ENCODE data around the gene USP30.
"Not testable (repeated sequence)": the region's sequence is repeated elsewhere in the genome, so short reads cannot be mapped to it uniquely, and the experiment has no call there.

USP30 gene

DNA sequence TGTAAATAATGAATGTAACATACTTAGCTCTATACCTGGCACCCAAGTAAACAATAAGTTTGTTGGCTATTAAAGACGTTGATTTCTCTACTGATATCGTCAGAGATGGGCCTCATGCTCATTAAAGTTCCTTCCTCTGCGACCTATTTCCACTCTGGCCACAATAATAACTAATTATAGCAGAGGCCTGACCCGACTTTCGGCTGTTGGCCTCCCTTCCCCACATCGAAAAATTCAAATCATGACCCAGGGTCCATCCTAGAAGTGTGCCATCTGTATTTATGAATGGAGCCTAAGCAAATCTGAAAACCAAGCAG, 321 bp upstream of the USP30 start:
- no peak for DNase-seq (ENCODE audit: low read depth)

DNA sequence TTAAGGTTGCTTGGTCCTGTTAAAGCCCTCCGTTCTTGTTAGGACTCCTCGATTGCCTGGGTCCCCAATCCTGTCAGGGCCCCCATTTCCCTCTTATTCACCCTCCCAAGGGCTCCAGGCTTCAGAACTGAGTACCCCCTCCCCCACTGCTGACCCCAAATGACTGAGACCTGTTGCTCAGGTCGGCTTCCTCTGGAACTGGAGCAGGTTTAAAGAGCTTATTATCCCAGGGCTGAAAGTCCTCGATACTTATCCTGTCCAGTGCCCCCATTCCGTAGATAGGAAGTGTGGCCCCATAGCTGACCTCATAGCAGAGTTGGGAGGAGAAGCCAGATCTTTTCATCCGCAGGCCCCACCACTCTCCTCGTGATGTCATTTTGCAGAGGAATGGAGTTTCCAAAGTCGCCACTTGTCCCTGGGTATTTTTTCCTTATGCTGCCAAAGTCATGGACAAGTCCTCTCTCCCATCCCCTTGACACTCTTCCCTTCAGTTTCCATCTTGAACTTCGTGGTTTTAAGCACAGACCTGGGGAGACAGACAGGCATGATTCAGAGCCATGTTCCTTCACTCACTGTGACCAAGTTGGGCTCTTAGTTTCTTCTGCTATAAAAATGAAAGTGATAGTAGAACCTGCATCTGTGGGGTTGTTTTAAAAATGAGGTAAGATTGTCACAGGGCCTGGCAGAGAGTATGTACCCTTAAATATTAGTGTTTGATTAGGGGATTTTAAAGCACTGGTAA, 1.2 kb downstream of the USP30 start:
- no peak for DNase-seq (ENCODE audit: low read depth)

DNA sequence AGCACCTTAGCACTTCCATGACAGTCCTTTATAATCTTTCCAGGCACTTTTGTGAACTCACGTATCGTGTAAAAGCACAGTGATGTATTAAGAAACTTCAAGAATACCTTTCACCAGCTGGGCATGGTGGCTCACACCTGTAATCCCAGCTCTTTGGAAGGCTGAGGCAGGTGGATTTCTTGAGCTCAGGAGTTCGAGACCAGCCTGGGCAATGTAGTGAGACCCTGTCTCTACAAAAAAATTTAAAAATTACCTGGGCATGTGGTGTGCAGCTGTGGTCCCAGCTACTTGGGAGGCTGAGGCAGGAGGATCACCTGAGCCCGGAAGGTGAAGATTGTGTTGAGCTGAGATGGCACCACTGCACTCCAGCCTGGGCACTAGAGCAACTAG, 1.7 kb downstream of the USP30 start:
- not testable (repeated sequence) for DNase-seq (ENCODE audit: low read depth)

DNA sequence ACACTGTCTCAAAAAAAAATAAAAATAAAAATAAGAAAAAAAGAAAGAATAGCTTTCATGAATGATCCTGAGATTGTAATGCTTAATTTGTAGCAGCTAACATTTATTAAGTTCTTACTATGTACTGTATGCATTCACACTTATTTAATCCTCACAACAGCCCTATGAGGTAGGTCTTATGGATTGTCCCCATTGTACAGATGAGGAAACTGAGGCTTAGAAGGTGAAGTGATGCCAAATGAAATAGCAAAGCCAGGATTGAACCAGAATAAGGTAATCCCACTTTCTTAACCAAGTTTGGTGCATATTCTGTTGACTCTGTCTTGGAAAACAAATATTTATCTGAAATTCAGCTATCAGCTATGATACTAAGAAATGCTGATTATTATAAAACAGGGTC, 2.1 kb downstream of the USP30 start:
- no peak for DNase-seq (ENCODE audit: low read depth)

DNA sequence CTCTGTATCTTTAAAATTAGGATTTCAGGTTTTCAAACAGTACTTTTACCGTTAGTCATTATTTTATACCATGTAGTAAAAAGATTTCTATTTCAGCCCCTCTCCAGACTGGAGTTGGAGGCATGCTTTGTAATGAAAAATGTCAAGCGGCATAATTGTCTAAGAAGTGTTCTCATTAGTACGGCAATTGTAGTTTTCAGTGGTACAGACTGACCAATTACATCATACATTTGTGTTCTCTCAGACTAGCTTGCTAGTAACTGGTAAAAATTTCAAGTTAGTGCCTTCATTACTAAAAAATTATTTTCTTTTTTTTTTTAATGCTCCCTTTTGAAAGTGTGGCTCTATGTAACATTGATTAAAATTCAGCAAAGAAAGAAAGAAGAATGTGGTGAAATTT, 4.5 kb downstream of the USP30 start:
- DNase-seq (ENCODE audit: low read depth), result no peak

DNA sequence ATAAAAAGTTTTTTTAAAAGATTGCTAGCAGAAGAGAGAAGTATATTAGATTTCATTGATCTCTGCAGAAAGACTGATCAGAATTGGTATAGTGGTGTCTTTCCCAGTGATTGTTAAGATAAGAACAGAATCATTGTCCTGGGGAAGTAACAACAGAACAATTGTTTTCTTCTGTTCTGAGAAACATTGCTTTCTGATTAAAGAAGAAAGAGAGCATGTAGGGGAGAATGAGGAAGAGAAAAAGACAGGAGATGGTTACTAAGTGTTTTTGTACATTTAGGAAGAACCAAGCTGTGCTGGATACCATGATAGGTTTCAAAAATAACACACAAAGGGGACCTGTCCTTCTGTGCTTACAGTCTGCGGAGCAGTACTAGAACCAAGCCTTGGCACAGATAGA, 5.0 kb downstream of the USP30 start:
- DNase-seq (ENCODE audit: low read depth), result no peak

DNA sequence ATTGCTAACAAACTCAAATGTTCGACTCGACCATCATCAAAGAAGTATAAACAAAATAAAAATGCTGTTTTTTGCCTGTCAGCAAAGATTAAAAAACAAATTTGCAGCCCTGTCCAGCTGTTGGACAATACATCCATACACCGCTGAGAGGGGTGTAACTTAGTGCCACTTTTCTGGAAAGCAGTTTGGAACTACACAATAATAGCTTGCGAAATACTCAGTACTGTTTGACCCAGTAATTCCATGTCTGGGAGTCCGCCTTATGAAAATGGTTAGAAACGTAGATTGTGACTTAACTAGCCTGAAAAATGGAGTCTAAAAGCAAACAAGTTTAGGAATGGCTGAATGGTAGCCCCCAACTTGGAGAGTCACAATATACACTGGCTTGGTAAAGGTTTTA, 6.4 kb downstream of the USP30 start:
- no peak for DNase-seq (ENCODE audit: low read depth)

DNA sequence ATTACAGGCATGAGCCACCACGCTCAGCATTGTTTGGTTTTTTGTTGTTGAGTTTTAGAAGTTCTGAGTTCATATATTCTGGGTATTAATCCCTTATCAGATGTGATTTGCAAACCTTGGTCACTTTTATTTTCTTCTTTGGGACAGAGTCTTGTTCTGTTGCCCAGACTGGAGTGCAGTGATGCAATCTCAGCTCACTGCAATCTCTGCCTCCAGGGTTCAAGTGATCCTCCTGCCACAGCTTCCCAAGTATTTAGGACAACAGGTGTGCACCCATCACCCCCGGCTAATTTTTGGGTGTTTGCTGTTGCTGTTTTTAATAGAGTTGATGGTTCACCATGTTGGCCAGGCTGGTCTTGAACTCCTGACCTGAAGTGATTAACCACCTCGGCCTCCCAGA, 11.8 kb downstream of the USP30 start:
- no peak for DNase-seq (ENCODE audit: low read depth)

DNA sequence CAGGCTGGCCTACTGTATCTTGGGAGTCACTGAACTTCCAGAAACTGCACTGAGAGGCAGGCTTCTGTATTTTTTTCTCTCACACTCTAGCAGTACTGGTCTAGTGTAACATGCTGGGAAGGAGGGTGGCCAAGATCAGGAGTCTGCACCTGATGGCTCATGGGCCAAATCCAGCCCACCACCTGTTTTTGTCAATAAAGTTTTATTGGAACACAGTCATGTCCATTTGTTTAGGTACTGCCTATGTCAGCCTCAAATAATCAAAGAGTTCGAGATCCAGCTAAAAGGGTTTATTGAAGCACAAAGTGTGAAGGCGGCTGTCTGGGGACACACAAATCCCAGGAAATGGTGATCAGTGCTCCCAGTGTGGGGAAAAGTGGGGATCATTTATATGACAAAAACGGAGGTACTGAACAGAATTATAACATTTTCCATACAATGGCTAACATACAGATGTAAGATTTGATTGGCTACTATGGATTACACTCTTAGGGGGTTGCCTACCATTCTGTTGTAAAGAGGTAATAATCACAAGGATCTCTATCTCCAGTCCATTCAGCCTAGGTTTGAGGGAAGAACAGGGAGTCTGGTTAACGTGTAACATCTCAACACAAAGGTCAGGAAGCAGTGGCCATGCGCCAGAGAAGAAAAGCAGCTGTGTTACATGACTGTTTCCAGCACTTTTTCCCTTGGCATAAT, 12.9 kb downstream of the USP30 start:
- DNase-seq (ENCODE audit: low read depth), result no peak

DNA sequence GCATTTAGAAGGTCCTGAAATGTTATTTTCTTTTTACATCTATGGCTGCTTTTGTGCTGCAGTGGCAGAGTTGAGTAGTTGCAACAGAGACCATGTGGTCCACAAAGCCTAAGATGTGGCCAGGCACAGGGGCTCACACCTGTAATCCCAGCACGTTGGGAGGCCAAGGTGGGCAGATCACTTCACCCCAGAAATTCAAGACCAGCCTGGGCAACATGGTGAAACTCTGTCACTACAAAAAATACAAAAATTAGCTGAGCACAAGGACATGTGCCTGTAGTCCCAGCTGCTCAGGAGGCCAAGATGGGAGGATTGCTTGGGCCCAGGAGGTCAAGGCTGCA, 13.4 kb downstream of the USP30 start:
- DNase-seq (ENCODE audit: low read depth), result no peak

DNA sequence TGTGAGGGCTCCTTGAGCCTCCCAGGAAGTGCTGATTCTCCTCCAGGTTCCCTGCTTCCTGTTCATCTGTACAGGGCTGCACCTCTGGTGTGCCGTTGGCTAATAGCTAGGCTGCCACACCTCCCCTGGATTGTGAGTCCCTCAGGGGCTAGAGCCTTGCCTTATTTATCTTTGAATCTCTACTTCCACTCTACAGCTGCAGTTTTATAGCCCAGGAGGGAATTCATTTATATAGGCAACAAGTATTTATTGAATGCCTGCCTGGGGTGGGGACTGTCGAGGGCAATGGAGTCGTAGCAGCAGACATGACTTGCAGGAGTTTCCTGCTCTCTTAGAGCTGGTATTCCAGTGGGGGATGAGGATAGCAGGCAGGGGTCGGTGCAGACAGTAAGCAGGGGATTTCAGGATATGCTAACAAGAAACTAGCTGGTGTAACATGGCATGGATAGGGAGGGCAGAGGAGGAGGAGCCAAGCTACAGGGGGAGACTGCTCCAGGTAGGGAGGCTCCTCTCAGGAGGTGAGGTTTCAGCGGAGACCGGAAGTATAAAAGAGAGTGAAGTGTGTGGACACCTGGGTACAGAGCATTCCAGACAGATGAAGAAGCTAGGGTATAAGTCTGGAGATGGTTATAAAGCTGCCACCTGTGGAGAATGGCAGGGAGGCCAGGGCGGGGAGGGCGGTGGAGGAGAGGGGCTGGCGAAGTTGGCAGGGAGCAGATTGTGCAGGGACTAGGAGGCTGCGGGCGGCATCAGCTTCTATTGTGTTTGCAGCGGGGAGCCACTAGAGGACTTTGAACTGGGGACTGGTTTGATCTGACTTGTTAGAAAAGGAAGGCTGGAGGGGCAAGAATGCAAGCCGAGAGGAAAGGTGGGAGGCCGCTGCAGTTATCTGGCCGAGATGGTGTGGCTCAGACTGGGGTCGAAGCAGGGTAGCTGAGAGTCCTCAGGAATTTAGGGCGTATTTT, 17.2 kb downstream of the USP30 start:
- DNase-seq (ENCODE audit: low read depth), result no peak

DNA sequence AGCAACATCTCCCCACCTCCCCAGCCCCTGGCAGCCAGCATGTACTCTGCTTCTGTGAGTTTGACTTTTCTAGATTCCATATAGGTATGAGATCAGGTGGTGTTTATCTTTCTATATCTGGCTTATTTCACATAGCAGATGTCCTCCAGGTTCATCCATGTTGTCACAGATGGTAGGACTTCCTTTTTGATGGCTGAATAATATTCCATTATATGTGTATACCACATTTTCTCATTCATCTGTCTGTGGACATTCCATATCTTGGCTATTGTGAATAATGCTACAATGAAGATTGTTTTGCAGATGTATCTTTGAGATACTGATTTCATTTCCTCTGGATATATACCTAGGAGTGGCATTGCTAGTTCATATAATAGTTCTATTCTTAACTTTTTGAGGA, 22.5 kb downstream of the USP30 start:
- DNase-seq (ENCODE audit: low read depth), result no peak

DNA sequence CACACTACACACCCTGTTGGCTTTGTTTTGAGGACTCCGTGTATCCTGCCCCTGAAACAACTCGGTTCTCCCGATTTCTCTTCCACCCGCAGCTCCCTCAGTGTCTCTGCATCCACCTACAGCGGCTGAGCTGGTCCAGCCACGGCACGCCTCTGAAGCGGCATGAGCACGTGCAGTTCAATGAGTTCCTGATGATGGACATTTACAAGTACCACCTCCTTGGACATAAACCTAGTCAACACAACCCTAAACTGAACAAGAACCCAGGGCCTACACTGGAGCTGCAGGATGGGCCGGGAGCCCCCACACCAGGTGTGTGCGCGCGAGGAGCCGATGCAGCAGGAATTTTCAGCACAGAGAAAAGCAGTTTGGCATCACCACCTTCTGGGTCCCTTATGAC, 30.4 kb downstream of the USP30 start:
- DNase-seq (ENCODE audit: low read depth), result no peak

DNA sequence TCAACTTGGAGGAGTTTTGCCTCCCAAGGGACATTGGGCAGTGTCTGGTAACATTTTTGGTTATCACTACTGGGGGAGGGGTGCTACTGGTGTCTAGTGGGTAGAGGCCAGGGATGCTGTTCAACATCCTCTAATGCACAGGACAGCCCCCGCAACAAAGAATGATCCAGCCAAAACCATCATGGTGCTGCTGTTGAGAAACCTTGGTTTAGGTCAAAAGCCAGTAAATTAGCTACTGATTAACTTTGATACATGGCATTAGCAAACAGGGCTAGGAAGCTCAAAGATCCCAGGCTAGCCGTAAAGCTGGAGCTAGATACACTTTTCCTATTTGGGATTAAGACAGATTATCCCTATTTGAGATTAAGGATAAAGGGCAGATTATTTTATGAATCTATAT, 32.0 kb downstream of the USP30 start:
- DNase-seq (ENCODE audit: low read depth), result no peak

DNA sequence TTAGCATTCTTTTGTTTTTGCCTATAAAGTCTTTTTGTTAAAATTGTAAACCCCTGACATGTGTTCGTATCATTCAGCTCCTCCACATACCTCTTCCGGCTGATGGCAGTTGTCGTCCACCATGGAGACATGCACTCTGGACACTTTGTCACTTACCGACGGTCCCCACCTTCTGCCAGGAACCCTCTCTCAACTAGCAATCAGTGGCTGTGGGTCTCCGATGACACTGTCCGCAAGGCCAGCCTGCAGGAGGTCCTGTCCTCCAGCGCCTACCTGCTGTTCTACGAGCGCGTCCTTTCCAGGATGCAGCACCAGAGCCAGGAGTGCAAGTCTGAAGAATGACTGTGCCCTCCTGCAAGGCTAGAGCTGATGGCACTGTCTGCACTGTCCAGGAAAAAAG, 33.2 kb downstream of the USP30 start:
- no peak for DNase-seq (ENCODE audit: low read depth)

DNA sequence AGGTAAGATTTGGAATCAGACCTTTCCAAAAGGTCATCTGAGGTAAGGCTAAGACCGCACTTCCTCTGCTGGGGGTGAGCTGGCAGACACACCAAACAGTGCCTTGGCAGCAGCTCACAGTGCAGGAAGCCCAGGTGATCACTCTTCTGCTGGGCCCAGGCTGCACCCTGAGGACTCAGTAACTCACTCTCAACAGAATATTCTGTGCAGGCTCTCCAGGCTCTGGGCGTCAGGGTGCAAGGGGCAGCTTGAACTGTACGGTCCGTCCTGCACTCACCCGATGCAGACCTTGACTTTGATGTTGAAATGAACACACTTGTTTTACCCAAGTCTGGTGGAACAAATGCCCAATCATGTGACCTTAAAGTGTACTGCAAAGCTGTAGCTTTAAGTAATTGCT, 34.9 kb downstream of the USP30 start:
- DNase-seq (ENCODE audit: low read depth), result no peak

DNA sequence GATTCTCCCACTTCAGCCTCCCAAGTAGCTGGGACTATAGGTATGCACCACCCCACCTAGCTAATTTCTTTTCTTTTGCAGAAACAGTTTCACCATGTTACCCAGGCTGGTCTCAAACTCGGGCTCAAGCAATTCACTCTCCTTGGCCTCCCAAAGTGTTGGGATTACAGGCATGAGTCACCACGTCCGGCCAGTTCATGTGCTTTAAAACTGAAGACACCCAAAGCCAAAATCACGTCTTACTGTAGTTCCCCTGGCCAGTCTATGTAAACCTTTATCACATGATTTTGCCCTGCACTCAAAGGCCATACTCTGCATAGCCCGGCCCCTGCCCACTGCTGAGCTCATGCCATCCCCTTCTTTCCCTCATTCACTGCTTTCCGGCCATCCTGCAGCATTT, 36.4 kb downstream of the USP30 start:
- DNase-seq (ENCODE audit: low read depth), result no peak

DNA sequence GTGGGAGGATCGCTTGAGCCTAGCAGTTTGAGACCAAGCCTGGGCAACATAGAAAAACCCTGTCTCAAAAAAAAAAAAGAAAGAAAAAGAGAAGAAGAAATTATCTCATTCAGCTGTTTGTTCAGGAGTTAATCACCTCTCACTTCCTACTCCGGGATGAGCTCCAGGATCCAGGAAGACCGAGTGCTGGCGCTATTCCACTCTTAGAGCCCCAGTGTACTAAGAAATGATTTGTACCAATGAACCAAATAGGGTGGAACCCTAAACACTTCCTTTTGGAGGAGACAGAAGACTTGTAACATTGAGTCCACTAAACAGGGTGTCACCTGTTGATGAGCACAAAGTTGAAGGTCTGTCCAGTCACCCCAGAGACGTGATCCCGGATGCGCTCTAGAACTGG, 37.3 kb downstream of the USP30 start:
- no peak for DNase-seq (ENCODE audit: low read depth)

DNA sequence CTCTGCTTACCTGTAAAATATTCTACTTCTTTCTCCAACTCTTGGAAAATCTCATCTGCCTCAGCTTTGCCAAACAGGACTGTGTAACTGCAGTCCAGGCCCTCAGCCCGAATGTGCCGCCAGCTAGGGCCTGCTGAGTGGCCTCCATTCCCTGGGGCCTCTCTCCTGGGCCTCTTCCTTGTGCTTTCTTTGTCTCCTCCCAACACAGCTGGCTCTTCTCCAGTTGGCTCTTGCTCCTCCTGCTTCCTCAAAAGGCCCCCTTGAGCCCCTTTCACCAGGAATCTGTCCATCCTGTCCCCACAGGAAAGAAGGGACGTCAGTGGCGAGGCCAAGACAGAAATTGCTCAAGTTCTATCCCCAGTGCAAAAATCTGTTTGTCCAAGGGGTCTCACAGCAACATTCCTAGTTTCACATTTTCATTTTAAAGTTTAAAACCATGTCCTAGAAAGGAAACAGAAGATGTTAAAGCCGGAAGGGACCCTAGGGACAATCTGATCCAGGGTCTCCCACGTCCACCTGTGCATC, 40.2 kb downstream of the USP30 start:
- no peak for DNase-seq (ENCODE audit: low read depth)

DNA sequence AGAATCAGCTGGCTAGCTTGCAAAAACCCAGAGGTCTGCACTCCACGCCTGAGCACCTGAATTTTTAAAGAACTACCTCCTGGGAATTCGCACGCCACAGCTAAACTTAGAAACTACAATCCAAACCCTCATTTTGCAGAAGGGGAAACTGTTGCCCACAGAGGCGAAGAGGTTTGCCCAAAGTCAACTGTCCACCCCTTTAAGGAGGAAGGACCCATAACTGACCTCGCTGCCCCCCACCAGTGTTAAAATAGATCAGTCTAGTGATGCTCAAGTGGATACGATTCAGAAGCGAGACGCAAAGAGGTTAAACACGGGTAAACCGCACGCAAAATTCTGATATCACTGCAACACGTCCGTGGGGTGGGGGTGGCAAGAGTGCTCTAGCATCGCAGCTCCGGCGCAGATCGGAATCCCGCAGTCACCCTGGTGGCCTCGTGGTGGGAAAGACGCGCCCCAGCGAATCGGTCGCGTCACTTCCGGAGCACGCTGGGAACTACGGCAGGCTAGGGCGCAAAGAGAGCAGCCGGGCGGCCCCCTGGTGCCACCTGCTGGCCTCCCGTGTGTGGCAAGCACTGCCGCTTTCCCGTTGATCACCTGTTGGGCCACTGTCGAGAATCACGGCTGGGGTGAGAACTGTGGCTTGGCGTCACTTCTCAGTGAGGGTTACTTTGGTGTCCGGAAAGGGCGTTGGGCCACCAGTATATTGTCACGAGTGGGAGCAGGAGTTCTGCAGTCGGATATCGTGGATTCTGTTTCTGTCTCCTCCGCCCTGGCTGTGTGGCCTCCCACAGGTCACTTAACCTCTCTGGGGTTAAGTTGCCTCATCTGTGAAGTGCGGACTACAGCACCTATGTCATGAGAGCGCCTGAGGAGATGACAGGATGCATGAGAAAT, 40.9 kb downstream of the USP30 start, which contains the start of gene ALKBH2:
Gene ALKBH2 (minus strand): TSS at position 451 of the 897 bp plus-strand sequence. CDS start 686 bp downstream, outside the sequence.
- peak; percentile 92 for DNase-seq (ENCODE audit: low read depth)

DNA sequence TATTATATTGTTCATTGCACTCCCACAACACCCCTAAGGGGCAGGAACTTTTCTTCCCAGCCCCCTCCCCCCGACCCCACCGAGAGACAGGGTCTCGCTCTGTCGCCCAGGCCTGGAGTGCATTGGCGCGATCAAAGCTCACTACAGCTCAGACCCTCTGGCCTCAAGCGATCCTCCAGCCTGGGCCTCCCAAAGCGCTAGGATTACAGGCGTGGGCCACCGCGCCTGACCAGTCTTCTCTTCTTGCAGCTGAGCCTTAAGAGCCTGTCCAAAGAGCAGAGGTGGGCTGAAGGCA, 44.7 kb downstream of the USP30 start:
- no peak for DNase-seq (ENCODE audit: low read depth)

Measured in stimulated activated CD8-positive, alpha-beta memory T cell treated with anti-CD3 and anti-CD28 coated beads, Interleukin-12 subunit alpha, Interleukin-12 subunit beta, amount 100 ng/mL, for 1 hour (primary cell).